ENCODE results near the gene TTYH1. TPM values are rescaled to one million over a fixed set of nuclear protein-coding genes. Genes with fewer than 3 reads are reported as not detected.

The TTYH1 gene
- total and polyA plus RNA-seq, 9 donors, result 0.25 to 34.2 (median 1.8) TPM

DNA sequence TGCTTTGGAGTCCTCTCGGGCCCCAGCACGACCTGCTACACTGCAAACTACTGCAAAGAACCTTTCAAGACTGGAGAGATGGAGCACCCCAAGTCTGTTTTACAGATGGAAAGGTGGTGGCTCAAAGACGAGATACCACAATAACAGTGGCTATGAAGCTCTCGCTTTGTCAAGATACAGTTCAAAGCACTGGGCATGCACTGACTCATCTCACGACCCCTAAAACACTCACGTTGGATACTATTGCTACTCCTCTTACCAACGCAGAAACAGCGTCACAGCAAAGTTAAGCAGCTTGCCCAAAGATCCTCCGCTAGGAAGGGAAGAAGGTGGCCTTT is 26.5 kb upstream of the TTYH1 start:
- Histone ChIP-seq H3K36me3 (no peaks in the 10 kb centered on the region), H3K9me3 (no peaks in the 10 kb centered on the region), H3K4me1 (ENCODE audit: insufficient read depth) (no peaks in the 10 kb centered on the region), H3K27me3 (no peaks in the 10 kb centered on the region), H3K27ac (no peak overlapping the region), H3K4me3 (no peak overlapping the region)
- intact Hi-C loops (cut with DNase I), result no loop called here
- 29 to 46% (median 41%) methylated on average over 9 of the region's 9 CpGs for WGBS, 3 donors
- no peak for DNase-seq
- TF ChIP-seq, protein P1, sequence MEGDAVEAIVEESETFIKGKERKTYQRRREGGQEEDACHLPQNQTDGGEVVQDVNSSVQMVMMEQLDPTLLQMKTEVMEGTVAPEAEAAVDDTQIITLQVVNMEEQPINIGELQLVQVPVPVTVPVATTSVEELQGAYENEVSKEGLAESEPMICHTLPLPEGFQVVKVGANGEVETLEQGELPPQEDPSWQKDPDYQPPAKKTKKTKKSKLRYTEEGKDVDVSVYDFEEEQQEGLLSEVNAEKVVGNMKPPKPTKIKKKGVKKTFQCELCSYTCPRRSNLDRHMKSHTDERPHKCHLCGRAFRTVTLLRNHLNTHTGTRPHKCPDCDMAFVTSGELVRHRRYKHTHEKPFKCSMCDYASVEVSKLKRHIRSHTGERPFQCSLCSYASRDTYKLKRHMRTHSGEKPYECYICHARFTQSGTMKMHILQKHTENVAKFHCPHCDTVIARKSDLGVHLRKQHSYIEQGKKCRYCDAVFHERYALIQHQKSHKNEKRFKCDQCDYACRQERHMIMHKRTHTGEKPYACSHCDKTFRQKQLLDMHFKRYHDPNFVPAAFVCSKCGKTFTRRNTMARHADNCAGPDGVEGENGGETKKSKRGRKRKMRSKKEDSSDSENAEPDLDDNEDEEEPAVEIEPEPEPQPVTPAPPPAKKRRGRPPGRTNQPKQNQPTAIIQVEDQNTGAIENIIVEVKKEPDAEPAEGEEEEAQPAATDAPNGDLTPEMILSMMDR (IDR thresholded peaks at IDR 0.05), result no peak
- no peak for TF ChIP-seq POLR2A (IDR thresholded peaks at IDR 0.05)
- no peak for TF ChIP-seq EP300 (IDR thresholded peaks at IDR 0.05)

- H3K27me3 ChIP-seq, result no peaks in the 10 kb centered on the region
- no peaks in the 10 kb centered on the region for H3K9me3 ChIP-seq
- H3K27ac ChIP-seq, result no peak overlapping the region
- H3K4me3 ChIP-seq, result no peak overlapping the region
- 42 to 53% (median 50%) methylated on average over 4 of the region's 4 CpGs for WGBS, 3 donors
- H3K36me3 ChIP-seq, result no peaks in the 10 kb centered on the region
- intact Hi-C loops (cut with DNase I), result no loop called here
- H3K4me1 ChIP-seq (ENCODE audit: insufficient read depth), result no peaks in the 10 kb centered on the region
- TF ChIP-seq POLR2A (IDR thresholded peaks at IDR 0.05) (no peak), EP300 (IDR thresholded peaks at IDR 0.05) (no peak)
- TF ChIP-seq, protein P1 (IDR thresholded peaks at IDR 0.05), result no peak
- no peak for DNase-seq
Observed at GRCh38 chr19:54389553-54389952, 25.7 kb upstream of the TTYH1 start.

GRCh38 chr19:54390942-54391577 is 24.2 kb upstream of the TTYH1 start:
- H3K4me3 ChIP-seq, result no peak overlapping the region
- H3K4me1 ChIP-seq (ENCODE audit: insufficient read depth), result no peaks in the 10 kb centered on the region
- WGBS, 3 donors, result 15 to 23% (median 16%) methylated on average over 7 of the region's 7 CpGs
- TF ChIP-seq EP300 (IDR thresholded peaks at IDR 0.05), result no peak
- TF ChIP-seq, protein P1 (IDR thresholded peaks at IDR 0.05), result peak in 2 of 3 donors; percentile 15 to 21
- no peak for TF ChIP-seq POLR2A (IDR thresholded peaks at IDR 0.05)
- intact Hi-C loops (cut with DNase I), result no loop called here
- peak in 4 of 5 donors; percentile 16 to 38 (median 34) for DNase-seq
- H3K36me3 ChIP-seq, result no peaks in the 10 kb centered on the region
- H3K27me3 ChIP-seq, result no peaks in the 10 kb centered on the region
- H3K27ac ChIP-seq, result no peak overlapping the region
- H3K9me3 ChIP-seq, result no peaks in the 10 kb centered on the region

DNA sequence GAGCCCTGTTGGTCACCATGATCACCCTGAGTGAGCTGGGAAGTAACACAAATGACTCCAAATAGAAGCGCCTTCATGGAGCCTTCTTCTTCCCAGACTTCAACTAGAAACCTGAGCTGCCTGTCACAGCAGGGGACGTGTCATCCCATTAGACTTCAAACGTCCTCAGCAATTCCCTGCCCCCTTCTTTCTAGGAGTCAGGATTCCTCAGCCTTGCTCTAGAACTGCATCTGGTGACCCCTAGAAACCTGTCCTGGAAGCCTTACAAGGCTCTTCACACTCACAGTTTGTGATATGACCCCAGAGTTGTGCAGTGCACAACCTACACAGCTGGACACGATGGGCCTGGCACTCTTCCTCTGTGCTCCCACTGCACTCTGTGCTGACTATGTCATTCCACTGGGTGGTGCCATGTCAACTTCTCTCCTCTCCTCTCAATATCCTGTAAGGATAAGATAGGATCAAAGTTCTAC is 23.6 kb upstream of the TTYH1 start:
- WGBS, 3 donors, result 14 to 20% (median 17%) methylated on average over 4 of the region's 4 CpGs
- no peak for TF ChIP-seq EP300 (IDR thresholded peaks at IDR 0.05)
- TF ChIP-seq POLR2A (IDR thresholded peaks at IDR 0.05), result no peak
- TF ChIP-seq, protein P1 (IDR thresholded peaks at IDR 0.05), result no peak
- H3K27me3 ChIP-seq, result no peaks in the 10 kb centered on the region
- H3K4me3 ChIP-seq, result no peak overlapping the region
- H3K4me1 ChIP-seq (ENCODE audit: insufficient read depth), result no peaks in the 10 kb centered on the region
- no peaks in the 10 kb centered on the region for H3K36me3 ChIP-seq
- H3K9me3 ChIP-seq, result no peaks in the 10 kb centered on the region
- no peak for DNase-seq
- intact Hi-C loops (cut with DNase I), result no loop called here
- no peak overlapping the region for H3K27ac ChIP-seq
